DMS53 treated with DMSO at 0.1 percent for 48 hours (cell line): ENCODE results near the gene WRAP73.

Experiments used
- DNase-seq: peaks from one replicate; lab custom pipeline; 2025; ENCODE audit not compliant: unreplicated experiment; lab: John Stamatoyannopoulos, UW

WRAP73 gene

DNA sequence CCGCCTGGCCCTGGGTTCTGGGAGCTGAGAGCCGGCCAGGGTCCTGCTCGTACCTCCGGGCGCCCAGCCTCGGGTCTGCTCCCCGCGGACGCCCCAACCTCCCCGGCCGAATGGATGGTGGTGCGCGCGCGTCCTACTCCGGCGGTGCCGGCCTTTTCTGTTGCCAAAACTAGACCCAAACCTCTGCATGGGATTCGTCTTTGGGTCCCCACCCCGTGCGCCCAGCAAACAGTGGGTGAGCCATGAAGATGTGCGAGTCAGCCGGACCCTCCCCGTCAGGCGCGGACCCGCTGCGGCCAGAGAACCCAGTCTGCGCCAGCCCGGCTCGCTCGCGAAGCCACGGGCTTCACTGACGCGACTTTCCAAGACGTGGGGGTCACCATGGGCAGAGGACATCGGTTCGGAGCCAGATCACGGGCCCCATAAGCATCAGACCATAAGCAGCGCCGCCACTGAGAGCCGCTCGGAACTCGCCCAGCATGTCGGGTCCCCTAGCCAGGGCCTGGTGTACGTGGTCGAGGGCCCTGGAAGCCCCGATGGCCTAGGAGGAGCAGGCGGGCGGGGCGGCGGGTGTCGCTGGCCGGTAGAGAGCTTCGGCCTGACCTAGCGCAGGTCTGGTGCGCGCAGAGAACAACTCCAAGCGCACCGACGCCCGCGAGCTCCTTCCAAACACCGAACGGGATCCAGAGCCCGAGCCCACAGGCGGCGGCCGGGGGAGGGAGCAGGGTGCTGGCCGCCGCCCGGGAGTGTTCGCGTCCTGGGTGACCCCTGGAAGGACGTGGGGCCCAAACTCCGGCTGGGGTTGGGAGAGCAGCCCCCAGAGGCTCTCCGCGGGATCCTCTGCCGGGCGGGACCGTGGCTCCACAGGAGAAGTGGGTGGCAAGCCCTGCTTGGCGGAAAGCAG, 1.4 kb upstream of the WRAP73 start:
- DNase-seq, result peak; percentile 33

DNA sequence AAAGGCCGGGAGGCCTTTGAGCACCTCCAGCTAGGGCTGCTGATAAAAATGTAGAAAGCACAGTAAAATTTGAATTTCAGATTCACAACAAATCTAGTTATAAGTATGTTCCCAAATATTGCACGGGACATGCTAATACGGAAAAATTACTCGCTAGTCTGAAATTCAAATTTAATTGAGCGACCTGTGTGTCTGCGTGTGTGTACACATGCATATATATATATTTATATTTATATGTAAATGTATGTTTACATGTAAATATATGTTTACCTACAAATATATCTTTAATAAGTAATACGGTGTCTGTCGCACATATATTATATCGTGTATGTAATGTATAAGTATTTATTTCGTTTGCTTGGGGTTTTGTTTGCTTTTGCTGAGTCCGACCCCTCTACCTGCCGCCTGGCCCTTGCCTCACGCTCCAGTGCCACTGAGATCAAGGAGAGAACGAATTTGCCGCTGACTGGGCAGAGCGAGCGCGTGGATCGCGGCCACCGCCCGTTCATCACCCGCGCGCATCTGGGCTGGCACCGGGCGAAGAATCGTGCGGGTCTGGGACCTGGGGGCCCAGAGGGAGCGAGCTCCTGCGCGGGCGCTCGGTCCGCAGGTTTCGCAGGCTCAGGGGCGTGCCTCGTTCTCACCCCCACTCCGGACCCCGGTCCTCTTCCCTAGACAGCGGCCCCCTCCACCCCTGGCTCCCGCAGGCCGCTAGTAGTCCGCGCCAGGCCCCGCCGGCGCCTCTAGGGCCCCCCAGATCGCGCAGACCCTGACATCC, 534 bp upstream of the WRAP73 start:
- no peak for DNase-seq

DNA sequence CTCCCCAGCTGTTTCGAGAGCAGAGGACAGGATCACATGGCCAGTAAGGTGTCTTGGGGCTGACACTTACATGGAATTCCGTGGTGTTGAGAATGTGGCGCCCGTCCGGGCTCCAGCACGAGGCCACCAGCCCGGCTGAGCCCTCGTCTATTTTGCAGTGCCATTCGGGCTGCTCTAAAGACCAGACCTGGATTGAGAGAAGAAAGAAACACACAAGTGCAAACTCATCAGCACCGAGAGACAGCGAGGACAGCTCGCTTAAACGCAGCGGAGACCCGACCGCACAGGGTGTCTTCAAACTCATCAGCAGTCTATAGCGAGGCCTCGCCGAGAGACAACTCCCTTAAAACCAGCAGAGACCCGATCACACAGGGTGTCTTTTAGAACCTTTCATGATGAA, 3.3 kb downstream of the WRAP73 start:
- no peak for DNase-seq

DNA sequence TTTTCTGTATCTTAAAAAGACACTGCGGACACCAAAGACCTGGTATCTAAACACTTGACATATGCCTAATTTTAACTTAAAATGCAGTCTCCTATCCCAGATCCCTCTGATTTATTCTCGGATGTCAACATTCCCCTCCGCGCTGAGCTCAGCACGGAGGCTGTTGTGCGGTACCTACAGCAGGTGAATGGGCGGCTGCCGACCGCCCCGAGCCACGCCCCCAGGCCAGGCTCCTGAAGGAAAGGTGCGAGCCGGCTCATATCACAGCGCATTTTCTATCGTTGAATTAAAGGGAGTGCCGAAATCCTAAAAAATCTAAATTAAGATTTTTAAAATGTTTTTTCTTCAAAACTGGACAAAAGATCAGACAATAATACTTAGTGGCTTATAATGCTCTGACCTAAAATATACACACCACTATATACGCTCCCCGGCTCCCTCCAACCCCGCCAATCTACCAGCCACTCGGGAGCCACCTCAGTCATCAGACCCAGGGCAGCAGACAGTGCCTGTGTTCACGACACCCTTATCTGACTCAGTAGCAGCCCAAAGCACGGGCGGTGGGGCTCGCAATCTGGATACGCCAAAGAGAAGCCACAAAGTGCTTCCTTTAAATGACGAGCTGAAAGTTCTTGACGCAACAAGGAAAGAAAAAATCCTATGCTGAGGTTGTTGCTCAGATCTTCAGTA, 4.1 kb downstream of the WRAP73 start:
- no peak for DNase-seq

- DNase-seq, result no peak
These were observed 4.7 kb downstream of the WRAP73 start for GRCh38 chr1:3645247-3645646.

DNA sequence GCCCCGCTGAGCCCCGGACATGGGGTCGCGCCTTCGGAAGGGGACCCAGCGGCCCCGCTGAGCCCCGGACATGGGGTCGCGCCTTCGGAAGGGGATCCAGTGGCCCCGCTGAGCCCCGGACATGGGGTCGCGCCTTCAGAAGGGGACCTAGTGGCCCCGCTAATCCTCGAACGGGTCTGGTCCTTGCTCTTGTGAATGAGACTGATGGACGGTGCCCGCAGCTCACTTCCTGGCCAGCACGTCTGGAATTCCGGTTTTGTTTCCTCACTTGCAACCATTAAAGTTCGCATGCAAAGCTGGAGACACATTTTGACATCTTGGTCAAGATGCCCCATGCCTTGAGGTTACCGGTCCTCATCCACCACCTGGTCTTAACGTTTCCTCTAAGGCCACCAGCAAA, 5.6 kb downstream of the WRAP73 start:
- DNase-seq, result no peak

- DNase-seq, result no peak
These were observed 6.8 kb downstream of the WRAP73 start for GRCh38 chr1:3642919-3643675.

DNA sequence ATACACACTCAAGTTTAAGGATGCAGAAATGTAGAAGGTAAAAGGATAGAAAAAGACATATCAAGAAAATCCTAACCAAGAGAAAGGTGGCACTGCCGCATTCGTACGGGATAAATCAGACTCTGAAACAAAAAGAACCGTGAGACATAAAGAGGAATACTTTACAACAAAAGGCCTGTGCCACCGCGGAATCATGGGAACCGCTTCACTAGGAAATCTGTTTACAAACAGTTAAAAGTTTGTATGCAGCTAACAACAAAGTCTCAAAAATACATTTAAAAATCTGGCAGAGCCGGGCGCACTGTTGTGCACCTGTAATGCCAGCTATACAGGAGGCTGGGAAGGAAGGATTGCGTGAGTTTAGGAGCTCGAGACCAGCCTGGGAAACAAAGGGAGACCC, 8.1 kb downstream of the WRAP73 start:
- no peak for DNase-seq

DNA sequence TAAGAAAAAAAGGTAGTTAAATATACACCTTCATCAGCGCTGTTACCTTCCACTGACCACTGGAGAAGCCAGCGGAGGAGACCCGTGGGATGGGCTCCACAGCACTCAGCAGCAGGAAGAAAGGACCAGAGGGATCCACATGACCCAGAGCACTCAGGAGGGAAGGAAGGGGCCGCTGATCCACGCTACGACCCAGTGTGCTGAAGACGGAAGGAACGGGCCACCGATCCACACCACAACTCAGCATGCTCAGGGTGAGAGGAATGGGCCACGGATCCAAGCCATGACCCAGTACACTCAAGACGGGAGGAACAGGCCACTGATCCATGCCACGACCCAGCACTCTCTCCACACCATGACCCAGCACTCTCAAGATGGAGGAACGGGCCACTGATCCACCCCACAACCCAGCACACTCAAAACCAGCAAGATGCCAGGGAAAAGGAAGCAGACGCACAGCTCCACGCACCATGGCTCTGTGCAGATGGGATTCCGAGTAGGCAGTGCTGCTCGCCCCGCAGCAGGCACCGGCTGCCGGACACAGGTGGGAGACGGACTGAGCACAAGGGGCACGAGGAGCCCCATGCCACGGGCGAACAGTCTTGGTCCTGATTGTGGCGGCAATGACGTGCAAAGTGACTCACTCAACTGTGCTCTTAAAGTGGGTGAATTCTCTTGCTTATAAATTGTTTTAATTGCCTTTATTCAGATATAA, 8.7 kb downstream of the WRAP73 start:
- DNase-seq, result no peak

DNA sequence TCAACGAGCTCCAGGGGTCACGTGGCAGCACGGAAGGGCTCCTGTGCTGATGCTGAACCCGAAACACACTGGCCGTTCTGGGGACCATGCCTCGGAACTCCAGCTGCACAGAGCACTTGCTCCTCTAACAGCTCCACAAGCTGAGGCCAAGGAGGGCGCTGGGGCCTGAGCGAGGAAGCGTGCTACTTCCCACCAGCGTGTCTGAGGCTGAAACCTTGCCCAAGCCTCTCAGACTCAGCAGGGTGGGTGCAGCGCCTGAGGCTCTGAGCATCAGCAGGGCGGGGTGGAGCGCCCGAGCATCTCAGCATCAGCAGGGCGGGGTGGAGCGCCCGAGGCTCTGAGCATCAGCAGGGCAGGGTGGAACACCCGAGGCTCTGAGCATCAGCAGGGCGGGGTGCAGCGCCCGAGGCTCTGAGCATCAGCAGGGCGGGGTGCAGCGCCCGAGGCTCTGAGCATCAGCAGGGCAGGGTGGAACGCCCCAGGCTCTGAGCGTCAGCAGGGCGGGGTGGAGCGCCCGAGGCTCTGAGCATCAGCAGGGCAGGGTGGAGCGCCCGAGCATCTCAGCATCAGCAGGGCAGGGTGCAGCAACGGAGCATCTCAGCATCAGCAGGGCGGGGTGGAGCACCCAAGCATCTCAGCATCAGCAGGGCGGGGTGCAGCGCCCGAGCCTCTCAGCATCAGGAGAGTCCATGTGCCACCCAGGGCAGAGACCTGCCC, 9.6 kb downstream of the WRAP73 start:
- no peak for DNase-seq

GRCh38 chr1:3639397-3639911, 10.4 kb downstream of the WRAP73 start:
- no peak for DNase-seq

DNA sequence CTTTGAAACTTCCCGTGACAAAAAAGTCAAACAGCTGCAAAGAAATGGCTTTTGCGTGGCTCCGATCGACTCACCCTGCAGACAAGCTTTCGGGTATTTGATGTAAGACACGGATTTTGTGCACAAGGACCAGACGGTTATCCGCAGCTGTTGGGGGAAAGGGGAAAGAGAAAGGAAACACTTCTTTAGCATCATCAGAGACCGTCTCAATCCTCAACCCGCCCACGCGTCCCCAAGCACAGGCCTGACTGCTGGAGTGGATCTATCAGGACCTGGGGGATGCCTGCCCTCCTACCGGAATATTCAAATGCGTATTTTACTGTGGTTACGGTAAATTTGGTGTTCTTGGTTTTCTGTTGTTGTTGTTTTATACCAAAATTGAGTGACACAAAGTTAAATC, 11.2 kb downstream of the WRAP73 start:
- no peak for DNase-seq

- no peak for DNase-seq
These were observed 11.9 kb downstream of the WRAP73 start for GRCh38 chr1:3638027-3638426.

GRCh38 chr1:3636531-3636930, 13.4 kb downstream of the WRAP73 start:
- no peak for DNase-seq

DNA sequence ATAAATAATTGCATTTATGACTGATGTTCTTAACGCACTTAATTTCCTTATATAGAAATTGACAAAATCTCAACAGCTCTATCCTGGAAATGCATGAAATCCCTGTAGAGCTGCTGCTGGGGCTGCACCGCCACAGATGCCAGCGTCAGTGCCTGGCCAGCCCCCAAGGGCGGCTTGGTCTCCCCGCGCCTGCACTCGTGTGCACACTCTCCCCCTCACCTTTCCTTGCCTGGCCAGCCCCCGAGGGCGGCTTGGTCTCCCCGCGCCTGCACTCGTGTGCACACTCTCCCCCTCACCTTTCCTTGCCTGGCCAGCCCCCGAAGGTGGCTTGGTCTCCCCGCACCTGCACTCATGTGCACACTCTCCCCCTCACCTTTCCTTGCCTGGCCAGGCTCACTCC, 13.8 kb downstream of the WRAP73 start:
- DNase-seq, result no peak

- DNase-seq, result no peak
These were observed 15.7 kb downstream of the WRAP73 start for GRCh38 chr1:3634059-3634800.

DNA sequence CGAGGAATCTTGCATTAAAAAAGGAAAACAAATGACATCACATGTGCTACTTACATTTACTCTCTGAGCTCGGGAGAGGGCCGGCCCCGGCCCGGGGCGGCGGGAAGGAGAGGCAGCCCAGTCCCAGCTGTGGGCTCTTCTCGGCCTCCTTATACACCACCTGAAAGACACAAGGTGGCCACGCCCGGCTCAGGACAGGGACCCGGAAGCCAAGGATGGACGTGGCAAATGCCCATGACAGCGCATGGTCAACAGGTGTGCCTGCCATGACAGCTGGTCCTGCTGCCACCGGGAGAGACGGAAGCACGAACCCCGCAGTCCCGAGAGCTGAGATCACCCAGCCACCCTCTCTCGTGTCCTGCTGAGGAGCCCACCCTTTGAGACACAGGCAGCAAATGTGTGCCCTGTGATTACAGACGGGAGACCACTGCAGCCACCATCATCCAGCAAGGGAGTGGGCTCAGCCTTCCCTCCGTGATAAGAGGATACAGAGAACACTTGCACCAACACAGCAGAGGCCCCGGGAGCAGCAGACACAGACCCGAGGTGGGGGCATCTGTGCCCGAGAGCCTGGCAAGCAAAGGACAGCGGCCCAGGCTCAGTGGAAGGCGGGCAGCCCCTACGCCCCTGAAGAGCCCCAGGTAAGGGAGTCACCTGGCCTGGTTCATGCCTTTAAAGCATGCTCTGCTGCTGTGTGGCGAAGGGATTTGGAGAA, 16.4 kb downstream of the WRAP73 start:
- no peak for DNase-seq

- no peak for DNase-seq
These were observed 17.1 kb downstream of the WRAP73 start for GRCh38 chr1:3632716-3633343.
